Activated CD8-positive, alpha-beta T cell treated with anti-CD3 and anti-CD28 coated beads for 36 hours (primary cell): ENCODE measurements around the gene IQCE. TPM values are rescaled to one million over a fixed set of nuclear protein-coding genes. Genes with fewer than 3 reads are reported as not detected.

Experiments used
- ATAC-seq: fragments of 200-7000 bp; cut with Tn5 transposase; one replicate; pipeline ENCODE4 v1.10.0; 2021; ENCODE audit warnings: mild to moderate bottlenecking, moderate library complexity
- CTCF ChIA-PET: fragments of 350-600 bp; sonication (Branson Sonifier 250); formaldehyde crosslinking; loops from one replicate; lab custom pipeline; 2021; ENCODE audit warnings: antibody characterized with exemption; lab: Charles Lee
- POLR2A ChIA-PET: fragments of 350-600 bp; sonication (Branson Sonifier 250); formaldehyde crosslinking; loops from one replicate; lab custom pipeline; 2021; ENCODE audit warnings: antibody characterized with exemption; lab: Charles Lee
- DNase-seq: peaks from one replicate; pipeline ENCODE4 v3.0.0-alpha.2; 2020
- H3K27ac Mint-ChIP-seq: one replicate; pipeline ENCODE4 v1.8.0; 2021; ENCODE audit warnings: mild to moderate bottlenecking, mixed read lengths
- H3K27me3 Mint-ChIP-seq: one replicate; pipeline ENCODE4 v1.8.0; 2021; ENCODE audit warnings: mixed read lengths
- H3K36me3 Mint-ChIP-seq: one replicate; pipeline ENCODE4 v1.8.0; 2021; ENCODE audit warnings: low read depth, mixed read lengths
- H3K4me1 Mint-ChIP-seq: one replicate; pipeline ENCODE4 v1.8.0; 2021; ENCODE audit warnings: low read depth, mixed read lengths
- H3K4me3 Mint-ChIP-seq: one replicate; pipeline ENCODE4 v1.8.0; 2021; ENCODE audit warnings: mild to moderate bottlenecking, moderate library complexity, mixed read lengths
- H3K9me3 Mint-ChIP-seq: one replicate; pipeline ENCODE4 v1.8.0; 2021; ENCODE audit warnings: mixed read lengths
- intact Hi-C: fragments of 100-400 bp; cut with micrococcal nuclease; formaldehyde crosslinking; loops from one replicate; pipeline ENCODE4 v1.10.0; 2022
- total RNA-seq, 2 experiments: library from RNA; stranded (reverse); gene quantifications; one replicate each; pipeline ENCODE4 v1.2.3, GENCODE V29; 2021
- TF ChIP-seq, protein P1 (sequence below): fragments of 200-600 bp; IDR thresholded peaks from one replicate; pipeline ENCODE4 v1.8.0; 2022; ENCODE audit warnings: antibody characterized with exemption, mild to moderate bottlenecking

IQCE gene
- total RNA-seq, 2 experiments from 2014 or later, result 4.0 to 4.3 TPM

GRCh38 chr7:2572101-2572842, 13.5 kb downstream of the IQCE start:
- no peaks in the 10 kb centered on the region for H3K27me3 Mint-ChIP-seq
- H3K27ac Mint-ChIP-seq, result no peak overlapping the region
- H3K4me3 Mint-ChIP-seq, result no peak overlapping the region
- POLR2A ChIA-PET, result no interaction called here
- intact Hi-C loops, result no loop called here
- TF ChIP-seq, protein P1, sequence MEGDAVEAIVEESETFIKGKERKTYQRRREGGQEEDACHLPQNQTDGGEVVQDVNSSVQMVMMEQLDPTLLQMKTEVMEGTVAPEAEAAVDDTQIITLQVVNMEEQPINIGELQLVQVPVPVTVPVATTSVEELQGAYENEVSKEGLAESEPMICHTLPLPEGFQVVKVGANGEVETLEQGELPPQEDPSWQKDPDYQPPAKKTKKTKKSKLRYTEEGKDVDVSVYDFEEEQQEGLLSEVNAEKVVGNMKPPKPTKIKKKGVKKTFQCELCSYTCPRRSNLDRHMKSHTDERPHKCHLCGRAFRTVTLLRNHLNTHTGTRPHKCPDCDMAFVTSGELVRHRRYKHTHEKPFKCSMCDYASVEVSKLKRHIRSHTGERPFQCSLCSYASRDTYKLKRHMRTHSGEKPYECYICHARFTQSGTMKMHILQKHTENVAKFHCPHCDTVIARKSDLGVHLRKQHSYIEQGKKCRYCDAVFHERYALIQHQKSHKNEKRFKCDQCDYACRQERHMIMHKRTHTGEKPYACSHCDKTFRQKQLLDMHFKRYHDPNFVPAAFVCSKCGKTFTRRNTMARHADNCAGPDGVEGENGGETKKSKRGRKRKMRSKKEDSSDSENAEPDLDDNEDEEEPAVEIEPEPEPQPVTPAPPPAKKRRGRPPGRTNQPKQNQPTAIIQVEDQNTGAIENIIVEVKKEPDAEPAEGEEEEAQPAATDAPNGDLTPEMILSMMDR, result no peak
- DNase-seq (peak; percentile 39), ATAC-seq (peak; percentile 39)
- H3K4me1 Mint-ChIP-seq, result peaks cover 5% of the 10 kb centered on the region
- H3K36me3 Mint-ChIP-seq, result no peaks in the 10 kb centered on the region
- CTCF ChIA-PET, result no interaction called here
- H3K9me3 Mint-ChIP-seq, result no peaks in the 10 kb centered on the region

DNA sequence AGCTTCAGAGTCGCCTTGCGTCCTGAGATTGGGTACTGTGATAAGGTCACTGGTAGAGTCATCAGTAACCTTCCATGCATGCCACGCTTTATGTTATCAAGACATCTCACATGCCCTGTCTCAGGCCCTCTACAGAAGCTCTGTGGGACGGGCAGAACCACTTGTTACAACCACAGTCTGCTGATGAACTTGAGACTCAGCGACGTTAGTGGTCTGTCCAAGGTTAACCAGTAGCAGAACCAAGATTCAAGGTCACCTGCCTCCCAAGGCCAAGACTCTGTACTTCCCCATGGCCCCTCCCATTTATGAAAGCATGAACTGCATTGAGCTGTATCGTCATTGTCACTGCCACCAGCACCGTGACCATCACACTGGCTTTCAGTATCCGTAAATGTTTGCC, 15.0 kb downstream of the IQCE start:
- DNase-seq (no peak), ATAC-seq (no peak)
- Mint-ChIP-seq H3K4me3 (no peak overlapping the region), H3K4me1 (peaks cover 5% of the 10 kb centered on the region), H3K36me3 (no peaks in the 10 kb centered on the region), H3K27me3 (no peaks in the 10 kb centered on the region), H3K27ac (no peak overlapping the region), H3K9me3 (no peaks in the 10 kb centered on the region)
- ChIA-PET POLR2A (interaction anchor here (1.1 kb wide), 1 partner anchor 12 kb away, joined by 3 read pairs; no protein-coding TSS in a partner anchor), CTCF (interaction anchor here (1.1 kb wide), 1 partner anchor 35 kb away, joined by 3 read pairs; no protein-coding TSS in a partner anchor)
- intact Hi-C loops, result no loop called here
- TF ChIP-seq, protein P1, result no peak

- intact Hi-C loops, result no loop called here
- Mint-ChIP-seq H3K27me3 (no peaks in the 10 kb centered on the region), H3K4me3 (no peak overlapping the region), H3K4me1 (peaks cover 5% of the 10 kb centered on the region), H3K9me3 (no peaks in the 10 kb centered on the region), H3K36me3 (no peaks in the 10 kb centered on the region), H3K27ac (no peak overlapping the region)
- POLR2A ChIA-PET, result interaction anchor here (0.6 to 1.0 kb wide), 3 partner anchors 16 to 201 kb away, joined by 3 read pairs; no protein-coding TSS in a partner anchor
- DNase-seq (no peak), ATAC-seq (no peak)
- CTCF ChIA-PET, result interaction anchor here (1.0 kb wide), 1 partner anchor 22 kb away, joined by 3 read pairs; no protein-coding TSS in a partner anchor
- TF ChIP-seq, protein P1, result no peak
These were observed 16.4 kb downstream of the IQCE start for GRCh38 chr7:2575046-2575732.

- H3K9me3 Mint-ChIP-seq, result no peaks in the 10 kb centered on the region
- H3K4me1 Mint-ChIP-seq, result peaks cover 5% of the 10 kb centered on the region
- no peaks in the 10 kb centered on the region for H3K27me3 Mint-ChIP-seq
- TF ChIP-seq, protein P1, result no peak
- ATAC-seq (no peak), DNase-seq (no peak)
- no peak overlapping the region for H3K27ac Mint-ChIP-seq
- H3K36me3 Mint-ChIP-seq, result no peaks in the 10 kb centered on the region
- CTCF ChIA-PET, result interaction anchor here (1.0 kb wide), 1 partner anchor 21 kb away, joined by 3 read pairs; no protein-coding TSS in a partner anchor
- POLR2A ChIA-PET, result interaction anchor here (0.6 kb wide), 1 partner anchor 202 kb away, joined by 3 read pairs; no protein-coding TSS in a partner anchor
- H3K4me3 Mint-ChIP-seq, result no peak overlapping the region
- intact Hi-C loops, result no loop called here
These were observed 17.1 kb downstream of the IQCE start for GRCh38 chr7:2575733-2576340.
